Liver (tissue), 3 donors: Measurements from ENCODE around the gene XPNPEP3.

Experiments
- RXRA ChIP-seq, 2 donors: IDR thresholded peaks; 2 replicates each; pipeline ENCODE4 v1.6.1; 2017 to 2018; ENCODE audit warnings: antibody characterized with exemption in 2 of 2, mild to moderate bottlenecking in 1 of 2
- YY1 ChIP-seq: IDR thresholded peaks from 2 replicates; pipeline ENCODE4 v1.6.1; 2016; ENCODE audit warnings: antibody characterized with exemption, mild to moderate bottlenecking
- TF ChIP-seq, protein P1 (sequence below): fragments of 150-350 bp; IDR thresholded peaks from 2 replicates; pipeline ENCODE4 v1.5.1; 2017; ENCODE audit warnings: improper control_type of control experiment, low read depth, low read length; ENCODE audit not compliant: missing input control
- donor health status: healthy.
- donor health status: healthy.

DNA sequence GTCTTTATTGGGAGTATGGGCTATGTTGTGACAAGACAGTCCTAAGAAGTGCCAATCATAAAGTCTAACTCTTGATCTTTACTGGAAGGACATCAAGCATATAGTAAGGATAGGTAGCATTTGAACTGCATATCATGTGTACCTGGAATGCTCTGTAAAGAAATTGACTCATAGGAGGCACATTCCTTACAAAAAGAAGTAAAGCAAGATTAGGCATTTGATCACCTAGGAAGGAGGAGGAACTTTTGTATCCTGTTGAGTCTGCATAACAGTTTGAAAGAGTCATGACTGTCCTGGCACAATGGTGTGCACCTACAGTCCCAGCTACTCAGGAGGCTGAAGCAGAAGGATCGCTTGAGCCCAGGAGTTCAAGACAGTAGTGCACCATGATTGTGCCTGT lies 47.2 kb downstream of the XPNPEP3 start:
- TF ChIP-seq, protein P1, sequence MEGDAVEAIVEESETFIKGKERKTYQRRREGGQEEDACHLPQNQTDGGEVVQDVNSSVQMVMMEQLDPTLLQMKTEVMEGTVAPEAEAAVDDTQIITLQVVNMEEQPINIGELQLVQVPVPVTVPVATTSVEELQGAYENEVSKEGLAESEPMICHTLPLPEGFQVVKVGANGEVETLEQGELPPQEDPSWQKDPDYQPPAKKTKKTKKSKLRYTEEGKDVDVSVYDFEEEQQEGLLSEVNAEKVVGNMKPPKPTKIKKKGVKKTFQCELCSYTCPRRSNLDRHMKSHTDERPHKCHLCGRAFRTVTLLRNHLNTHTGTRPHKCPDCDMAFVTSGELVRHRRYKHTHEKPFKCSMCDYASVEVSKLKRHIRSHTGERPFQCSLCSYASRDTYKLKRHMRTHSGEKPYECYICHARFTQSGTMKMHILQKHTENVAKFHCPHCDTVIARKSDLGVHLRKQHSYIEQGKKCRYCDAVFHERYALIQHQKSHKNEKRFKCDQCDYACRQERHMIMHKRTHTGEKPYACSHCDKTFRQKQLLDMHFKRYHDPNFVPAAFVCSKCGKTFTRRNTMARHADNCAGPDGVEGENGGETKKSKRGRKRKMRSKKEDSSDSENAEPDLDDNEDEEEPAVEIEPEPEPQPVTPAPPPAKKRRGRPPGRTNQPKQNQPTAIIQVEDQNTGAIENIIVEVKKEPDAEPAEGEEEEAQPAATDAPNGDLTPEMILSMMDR, result no peak
- no peak for TF ChIP-seq YY1
- no peak for TF ChIP-seq RXRA (IDR thresholded peaks at IDR 0.05)
